GM19463 (cell line): ENCODE data around the gene ICAM2.
A peak's percentile ranks its signal among the peaks of the same experiment; 100 is the strongest.
"Not testable (repeated sequence)": the region's sequence is repeated elsewhere in the genome, so short reads cannot be mapped to it uniquely, and the experiment has no call there.

ENCODE experiments used
- ATAC-seq: cut with Tn5 transposase; IDR thresholded peaks from one replicate; pipeline ENCODE4 v1.9.1; 2021; ENCODE audit warnings: mild to moderate bottlenecking, moderate library complexity; ENCODE audit not compliant: unreplicated experiment

ICAM2 gene

GRCh38 chr17:64045176-64045575 lies 24.7 kb upstream of the ICAM2 start:
- ATAC-seq: no peak

- no peak for ATAC-seq
Measured at GRCh38 chr17:64042700-64043485, 22.5 kb upstream of the ICAM2 start.

- ATAC-seq: no peak
Measured at GRCh38 chr17:64041912-64042311, 21.5 kb upstream of the ICAM2 start.

- ATAC-seq: no peak
Measured at GRCh38 chr17:64040206-64040605, 19.8 kb upstream of the ICAM2 start.

- ATAC-seq: no peak
Measured at GRCh38 chr17:64039106-64039400, 18.6 kb upstream of the ICAM2 start.

- ATAC-seq: no peak
Measured at GRCh38 chr17:64038331-64039105, 18.1 kb upstream of the ICAM2 start.

- ATAC-seq: no peak
Measured at GRCh38 chr17:64037802-64038201, 17.4 kb upstream of the ICAM2 start.

GRCh38 chr17:64037180-64037579 lies 16.7 kb upstream of the ICAM2 start:
- ATAC-seq: no peak

GRCh38 chr17:64036198-64036922 lies 15.9 kb upstream of the ICAM2 start:
- ATAC-seq: no peak

- ATAC-seq: no peak
Measured at GRCh38 chr17:64032081-64032480, 11.6 kb upstream of the ICAM2 start.

- no peak for ATAC-seq
Measured at GRCh38 chr17:64028874-64029464, 8.5 kb upstream of the ICAM2 start.

GRCh38 chr17:64025732-64026294 lies 5.4 kb upstream of the ICAM2 start:
- peak; percentile 72 for ATAC-seq

GRCh38 chr17:64024781-64025731 lies 4.6 kb upstream of the ICAM2 start:
- ATAC-seq: no peak

GRCh38 chr17:64024215-64024654 lies 3.8 kb upstream of the ICAM2 start:
- no peak for ATAC-seq

- no peak for ATAC-seq
Measured at GRCh38 chr17:64022611-64023063, 2.2 kb upstream of the ICAM2 start.

GRCh38 chr17:64019551-64019961 lies 877 bp downstream of the ICAM2 start:
- not testable (repeated sequence) for ATAC-seq

- ATAC-seq: no peak
Measured at GRCh38 chr17:64017381-64017980, 3.0 kb downstream of the ICAM2 start.

- no peak for ATAC-seq
Measured at GRCh38 chr17:64016974-64017373, 3.5 kb downstream of the ICAM2 start.

- no peak for ATAC-seq
Measured at GRCh38 chr17:64016231-64016784, 4.1 kb downstream of the ICAM2 start.
